GM23338 (cell line): Measurements from ENCODE around the gene MAP4K4. TPM values are rescaled to one million over a fixed set of nuclear protein-coding genes. Genes with fewer than 3 reads are reported as not detected.

Experiments
- CREB1 ChIP-seq: fragments of 250-450 bp; sonication (Bioruptor Pico); IDR thresholded peaks from 2 replicates; pipeline ENCODE4 v1.5.0; 2020; ENCODE audit warnings: low read depth, mild to moderate bottlenecking, moderate library complexity
- EZH2phosphoT487 ChIP-seq: fragments of 200-600 bp; sonication (generic); IDR thresholded peaks from one replicate; pipeline ENCODE4 v1.8.1; 2018; ENCODE audit warnings: antibody characterized with exemption; ENCODE audit not compliant: unreplicated experiment
- JUNB ChIP-seq: IDR thresholded peaks from one replicate; pipeline ENCODE4 v1.6.1; 2016; ENCODE audit warnings: antibody characterized with exemption; ENCODE audit not compliant: unreplicated experiment
- NANOG ChIP-seq: IDR thresholded peaks from 2 replicates; pipeline ENCODE4 v1.6.1; 2016; ENCODE audit warnings: antibody characterized with exemption, borderline replicate concordance
- POLR2AphosphoS5 ChIP-seq: IDR thresholded peaks from 2 replicates; pipeline ENCODE4 v1.6.1; 2016; ENCODE audit warnings: antibody characterized with exemption, low read depth
- REST ChIP-seq: IDR thresholded peaks from one replicate; pipeline ENCODE4 v1.6.1; 2018; ENCODE audit warnings: antibody characterized with exemption; ENCODE audit not compliant: unreplicated experiment
- STAT1 ChIP-seq: IDR thresholded peaks from one replicate; pipeline ENCODE4 v1.6.1; 2016; ENCODE audit warnings: antibody characterized with exemption; ENCODE audit not compliant: unreplicated experiment
- ZNF114 ChIP-seq: fragments of 250-450 bp; sonication (Bioruptor Pico); IDR thresholded peaks from 2 replicates; pipeline ENCODE4 v1.5.0; 2020; ENCODE audit warnings: mild to moderate bottlenecking, moderate library complexity
- polyA plus RNA-seq: library from polyadenylated mRNA; unstranded; fragments of >200 nt; fragmentation: Nextera tagmentation; extraction: Ambion mirVana; gene quantifications from 2 replicates; pipeline ENCODE4 v1.2.1, GENCODE V29; 2016
- total RNA-seq: library from RNA; depleted of rRNA; stranded (reverse); fragments of >200 nt; shearing (Covaris generic); gene quantifications from 2 replicates; pipeline ENCODE4 v1.2.3, GENCODE V29; 2014
- TF ChIP-seq, protein P1 (sequence below): IDR thresholded peaks from 2 replicates; pipeline ENCODE4 v1.6.1; 2016; ENCODE audit warnings: antibody characterized with exemption
- TF ChIP-seq, protein P2 (sequence below), 2 experiments: fragments of 200-600 bp in 1 of 2; sonication (generic) in 1 of 2; conservative IDR thresholded peaks; 2 replicates each; pipeline versions ENCODE4 v1.5.1 to v1.6.1; 2016 to 2017; ENCODE audit warnings: antibody characterized with exemption in 2 of 2, low read depth in 2 of 2, mild to moderate bottlenecking in 2 of 2, moderate library complexity in 1 of 2

The MAP4K4 gene
- total and polyA plus RNA-seq, 2 experiments from 2014 or later: 34.6 to 99.2 TPM

GRCh38 chr2:101696272-101697123 lies 1.0 kb upstream of the MAP4K4 start (continued):
- TF ChIP-seq REST: no peak
- no peak for TF ChIP-seq ZNF114 (CRISPR knock-in tag)
- TF ChIP-seq JUNB: no peak
- TF ChIP-seq, protein P1, sequence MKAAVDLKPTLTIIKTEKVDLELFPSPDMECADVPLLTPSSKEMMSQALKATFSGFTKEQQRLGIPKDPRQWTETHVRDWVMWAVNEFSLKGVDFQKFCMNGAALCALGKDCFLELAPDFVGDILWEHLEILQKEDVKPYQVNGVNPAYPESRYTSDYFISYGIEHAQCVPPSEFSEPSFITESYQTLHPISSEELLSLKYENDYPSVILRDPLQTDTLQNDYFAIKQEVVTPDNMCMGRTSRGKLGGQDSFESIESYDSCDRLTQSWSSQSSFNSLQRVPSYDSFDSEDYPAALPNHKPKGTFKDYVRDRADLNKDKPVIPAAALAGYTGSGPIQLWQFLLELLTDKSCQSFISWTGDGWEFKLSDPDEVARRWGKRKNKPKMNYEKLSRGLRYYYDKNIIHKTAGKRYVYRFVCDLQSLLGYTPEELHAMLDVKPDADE: no peak
- no peak for TF ChIP-seq EZH2phosphoT487
- no peak for TF ChIP-seq POLR2AphosphoS5
- TF ChIP-seq NANOG: no peak
- TF ChIP-seq CREB1: no peak
- TF ChIP-seq STAT1: no peak
- TF ChIP-seq, protein P2, sequence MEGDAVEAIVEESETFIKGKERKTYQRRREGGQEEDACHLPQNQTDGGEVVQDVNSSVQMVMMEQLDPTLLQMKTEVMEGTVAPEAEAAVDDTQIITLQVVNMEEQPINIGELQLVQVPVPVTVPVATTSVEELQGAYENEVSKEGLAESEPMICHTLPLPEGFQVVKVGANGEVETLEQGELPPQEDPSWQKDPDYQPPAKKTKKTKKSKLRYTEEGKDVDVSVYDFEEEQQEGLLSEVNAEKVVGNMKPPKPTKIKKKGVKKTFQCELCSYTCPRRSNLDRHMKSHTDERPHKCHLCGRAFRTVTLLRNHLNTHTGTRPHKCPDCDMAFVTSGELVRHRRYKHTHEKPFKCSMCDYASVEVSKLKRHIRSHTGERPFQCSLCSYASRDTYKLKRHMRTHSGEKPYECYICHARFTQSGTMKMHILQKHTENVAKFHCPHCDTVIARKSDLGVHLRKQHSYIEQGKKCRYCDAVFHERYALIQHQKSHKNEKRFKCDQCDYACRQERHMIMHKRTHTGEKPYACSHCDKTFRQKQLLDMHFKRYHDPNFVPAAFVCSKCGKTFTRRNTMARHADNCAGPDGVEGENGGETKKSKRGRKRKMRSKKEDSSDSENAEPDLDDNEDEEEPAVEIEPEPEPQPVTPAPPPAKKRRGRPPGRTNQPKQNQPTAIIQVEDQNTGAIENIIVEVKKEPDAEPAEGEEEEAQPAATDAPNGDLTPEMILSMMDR (conservative IDR thresholded peaks at IDR 0.05; ENCODE audit: low read depth in 2 of 2): no peak
